ENCODE data around the gene SLC20A1.
"Not testable (repeated sequence)": the region's sequence is repeated elsewhere in the genome, so short reads cannot be mapped to it uniquely, and the experiment has no call there.

The SLC20A1 gene

GRCh38 chr2:112656679-112657078, 10.9 kb downstream of the SLC20A1 start:
- no peak for FAIRE-seq

DNA sequence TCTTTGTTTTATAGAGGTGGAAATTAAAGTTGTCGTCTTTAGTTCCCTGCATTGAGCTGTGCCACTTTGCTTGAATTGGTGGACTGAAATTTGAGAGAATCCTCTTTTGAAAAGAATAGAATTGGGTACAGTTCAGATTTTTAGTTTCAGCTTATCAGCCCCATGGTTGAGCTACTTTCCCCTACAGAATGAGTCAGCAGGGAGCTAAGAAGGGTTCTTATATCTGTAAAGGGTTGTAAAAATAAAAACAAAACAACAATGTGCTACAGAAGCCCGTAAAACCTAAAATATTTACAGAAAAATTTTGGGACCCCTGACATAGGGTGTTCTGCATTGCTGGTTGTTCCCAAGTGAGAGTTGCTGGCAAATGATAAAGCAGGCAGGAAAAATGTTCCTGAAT, 12.6 kb downstream of the SLC20A1 start:
- FAIRE-seq, result no peak

- FAIRE-seq, result no peak
Observed at GRCh38 chr2:112658839-112659667, 13.3 kb downstream of the SLC20A1 start.

DNA sequence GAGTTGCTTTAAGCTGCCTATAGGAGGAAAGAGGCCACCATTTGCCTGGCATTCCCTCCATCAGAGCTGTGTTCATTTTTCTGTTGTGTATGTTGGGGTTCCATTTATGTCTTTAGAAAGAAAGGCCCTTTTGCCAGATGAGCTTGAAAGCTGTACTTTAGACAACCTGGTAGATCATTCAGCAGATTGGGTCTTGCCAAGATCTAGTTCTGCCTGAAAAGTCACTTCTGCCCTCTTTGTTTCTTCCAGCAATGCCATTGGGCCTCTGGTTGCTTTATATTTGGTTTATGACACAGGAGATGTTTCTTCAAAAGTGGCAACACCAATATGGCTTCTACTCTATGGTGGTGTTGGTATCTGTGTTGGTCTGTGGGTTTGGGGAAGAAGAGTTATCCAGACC, 14.4 kb downstream of the SLC20A1 start:
- no peak for FAIRE-seq

- no peak for FAIRE-seq
Observed at GRCh38 chr2:112661656-112662305, 16.0 kb downstream of the SLC20A1 start.

GRCh38 chr2:112662704-112663103, 17.0 kb downstream of the SLC20A1 start:
- no peak for FAIRE-seq

DNA sequence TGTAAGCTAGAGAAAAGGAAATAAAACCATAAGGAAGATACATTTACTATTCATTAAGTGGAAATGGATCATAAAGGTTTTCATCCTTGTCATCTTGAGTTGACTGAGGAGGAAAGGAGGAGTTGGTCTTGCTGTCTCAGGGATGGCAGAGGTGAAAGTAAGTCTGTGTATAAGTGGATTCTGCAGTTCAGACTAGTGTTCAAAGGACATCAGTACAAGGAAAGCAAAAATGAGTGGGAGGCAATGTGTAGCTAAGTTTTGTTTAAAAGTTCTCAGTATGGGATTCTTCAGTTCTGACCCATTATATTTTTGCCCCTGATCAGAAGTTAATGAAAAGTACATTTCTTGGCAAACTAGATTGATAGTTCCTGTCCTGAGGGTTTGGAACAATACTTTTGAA, 18.9 kb downstream of the SLC20A1 start:
- no peak for FAIRE-seq

DNA sequence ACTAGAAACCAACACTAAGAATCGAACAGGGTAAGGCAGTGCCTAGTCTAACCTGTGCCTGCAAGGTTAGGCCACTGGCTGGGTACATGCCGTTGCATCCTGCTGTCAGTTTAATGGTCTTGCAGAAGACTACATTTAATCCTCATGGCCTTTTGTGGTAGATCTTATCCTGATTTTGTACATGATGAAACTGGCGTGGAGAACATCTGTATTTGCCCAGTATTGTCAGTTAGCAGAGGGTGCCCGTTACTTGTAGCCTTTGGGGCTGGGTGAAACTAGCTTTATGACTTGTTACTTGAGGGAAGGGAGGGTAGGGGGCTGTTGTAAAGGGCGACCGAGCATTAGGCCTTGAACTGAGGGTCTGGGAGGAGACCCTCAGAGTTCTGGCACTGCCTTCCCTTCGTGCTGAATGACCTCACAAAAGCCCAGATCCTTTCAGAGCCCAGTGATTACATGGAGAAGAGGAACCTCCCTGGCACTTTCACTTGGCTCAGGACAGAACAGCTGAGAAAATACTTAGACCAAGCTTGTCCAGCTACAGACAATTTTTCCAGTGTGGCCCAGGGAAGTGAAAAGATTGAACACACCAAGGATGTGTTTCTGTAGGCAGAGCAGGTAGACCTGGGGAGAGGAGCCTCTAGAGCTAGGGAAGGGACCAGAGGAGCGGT, 19.5 kb downstream of the SLC20A1 start:
- no peak for FAIRE-seq

DNA sequence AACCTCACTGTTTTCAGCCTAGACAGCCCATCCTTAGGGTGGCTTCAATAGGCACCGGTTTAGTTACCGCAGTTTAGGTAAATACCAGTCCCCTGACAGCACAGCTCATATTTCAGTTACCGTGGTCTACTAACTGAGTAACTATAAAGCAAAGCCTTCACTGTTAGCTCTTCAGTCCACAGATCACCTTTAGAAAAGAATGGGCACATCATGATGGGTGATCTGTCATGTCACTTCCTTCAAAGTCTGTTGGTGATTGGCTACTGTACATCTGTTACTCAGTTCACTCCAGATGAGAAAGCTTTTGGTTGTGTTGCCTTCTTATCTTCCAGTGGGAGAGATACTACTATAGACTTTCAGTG, 21.0 kb downstream of the SLC20A1 start:
- FAIRE-seq, result no peak

GRCh38 chr2:112667540-112667939, 21.8 kb downstream of the SLC20A1 start:
- not testable (repeated sequence) for FAIRE-seq

DNA sequence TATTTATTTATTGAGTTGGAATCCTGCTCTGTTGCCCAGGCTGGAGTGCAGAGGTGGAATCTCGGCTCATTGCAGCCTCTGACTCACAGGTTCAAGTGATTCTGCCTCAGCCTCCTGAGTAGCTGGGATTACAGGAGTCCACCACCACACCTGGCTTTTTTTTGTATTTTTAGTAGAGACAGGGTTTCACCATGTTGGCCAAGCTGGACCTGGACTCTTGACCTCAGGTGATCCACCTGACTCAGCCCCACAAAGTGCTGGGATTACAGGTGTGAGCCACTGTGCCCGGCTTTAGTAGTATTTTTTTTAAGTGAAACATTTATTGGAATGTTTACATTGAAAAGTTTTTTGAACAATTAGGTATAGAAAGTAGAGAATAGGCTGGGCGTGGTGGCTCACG, 23.9 kb downstream of the SLC20A1 start:
- no peak for FAIRE-seq

- no peak for FAIRE-seq
Observed at GRCh38 chr2:112670252-112671022, 24.7 kb downstream of the SLC20A1 start.

- FAIRE-seq, result no peak
Observed at GRCh38 chr2:112671801-112672200, 26.1 kb downstream of the SLC20A1 start.

GRCh38 chr2:112673008-112673407, 27.3 kb downstream of the SLC20A1 start:
- no peak for FAIRE-seq

GRCh38 chr2:112674229-112674628, 28.5 kb downstream of the SLC20A1 start:
- no peak for FAIRE-seq

- FAIRE-seq, result no peak
Observed at GRCh38 chr2:112679484-112679883, 33.7 kb downstream of the SLC20A1 start.

GRCh38 chr2:112680666-112681101, 34.9 kb downstream of the SLC20A1 start:
- no peak for FAIRE-seq

DNA sequence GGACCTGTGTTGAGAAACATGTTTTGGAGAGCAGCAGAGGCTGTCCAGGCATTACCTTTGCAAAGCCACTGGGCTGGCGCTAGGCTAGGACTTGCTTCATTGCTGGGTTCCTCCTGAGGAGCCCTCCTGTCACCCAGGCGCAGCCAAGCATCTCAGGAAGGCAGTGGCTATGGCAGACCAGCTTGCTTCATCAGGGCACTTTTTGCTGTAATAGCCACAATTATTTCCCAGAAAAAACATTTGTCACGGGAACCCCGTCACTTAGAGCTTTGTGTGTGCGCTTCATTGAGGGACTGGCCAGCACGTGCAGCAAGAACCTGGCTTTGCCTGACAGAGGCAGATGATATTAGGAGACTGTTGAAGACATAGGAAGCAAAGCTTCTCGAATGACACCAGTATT, 36.4 kb downstream of the SLC20A1 start:
- no peak for FAIRE-seq

- FAIRE-seq, result no peak
Observed at GRCh38 chr2:112683550-112684414, 38.0 kb downstream of the SLC20A1 start.

GRCh38 chr2:112684415-112684775, 38.7 kb downstream of the SLC20A1 start:
- no peak for FAIRE-seq

DNA sequence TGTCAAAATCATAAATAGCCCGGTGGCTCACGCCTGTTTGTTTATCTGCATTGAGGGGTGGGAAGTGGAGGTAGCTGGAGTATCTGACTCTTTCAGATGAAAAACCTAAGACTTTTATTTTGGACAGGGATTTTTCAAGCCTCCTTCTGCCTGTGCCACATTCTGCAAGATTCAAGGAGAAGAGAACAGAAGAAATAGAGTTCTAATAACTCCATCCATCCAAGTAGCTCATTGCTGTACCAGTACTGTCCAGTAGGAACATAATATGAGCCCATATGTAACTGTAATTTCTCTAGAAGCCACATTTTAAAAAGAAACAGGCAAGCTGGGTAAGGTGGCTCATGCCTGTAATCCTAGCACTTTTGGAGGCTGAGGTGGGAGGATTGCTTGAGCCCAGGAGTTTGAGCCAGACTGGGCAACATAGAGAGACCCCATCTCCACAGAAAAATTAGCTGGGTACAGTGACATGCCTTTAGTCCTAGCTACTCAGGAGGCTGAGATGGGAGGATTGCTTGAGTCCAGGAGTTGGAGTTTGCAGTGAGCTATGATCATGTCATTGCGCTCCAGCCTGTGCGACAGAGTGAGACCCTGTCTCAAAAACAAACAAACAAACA, 39.6 kb downstream of the SLC20A1 start:
- no peak for FAIRE-seq
